Thyroid gland (tissue), 4 donors: ENCODE results near the gene RPL13A. TPM values are rescaled to one million over a fixed set of nuclear protein-coding genes. Genes with fewer than 3 reads are reported as not detected.
"Not testable (repeated sequence)": the region's sequence is repeated elsewhere in the genome, so short reads cannot be mapped to it uniquely, and the experiment has no call there.

Source experiments
- DNase-seq, 2 donors: peaks; one replicate each; pipeline ENCODE4 v3.0.0-alpha.2; 2019
- H3K27ac ChIP-seq, 3 donors: fragments of 200-600 bp; sonication (generic); 1 replicate in 2 of 3; 2 replicates in 1 of 3; pipeline ENCODE4 v1.5.1; 2016 to 2019; ENCODE audit warnings: mild to moderate bottlenecking in 1 of 3, moderate library complexity in 1 of 3
- H3K27me3 ChIP-seq: fragments of 200-600 bp; sonication (generic); one replicate; pipeline ENCODE4 v1.5.1; 2019
- H3K36me3 ChIP-seq, 2 donors: fragments of 200-600 bp; sonication (generic); one replicate each; pipeline ENCODE4 v1.5.1; 2016 to 2019
- H3K4me1 ChIP-seq, 2 donors: fragments of 200-600 bp; sonication (generic); one replicate each; pipeline ENCODE4 v1.5.1; 2017 to 2019
- H3K4me3 ChIP-seq, 3 donors: fragments of 200-600 bp; sonication (generic); replicated peaks in 1 of 3; 1 replicate in 2 of 3; 2 replicates in 1 of 3; pipeline ENCODE4 v1.5.1; 2016; ENCODE audit warnings: mild to moderate bottlenecking in 1 of 3
- H3K9me3 ChIP-seq: fragments of 200-600 bp; sonication (generic); one replicate; pipeline ENCODE4 v1.5.1; 2017
- CTCF ChIP-seq, 6 experiments: fragments of 200-600 bp in 3 of 6; fragments of 450-650 bp in 3 of 6; sonication (generic) in 3 of 6; IDR thresholded peaks; one replicate each; pipeline ENCODE4 v1.5.1; 2016 to 2019; ENCODE audit warnings: antibody characterized with exemption in 6 of 6, mild to moderate bottlenecking in 2 of 6, inconsistent platforms in 1 of 6, moderate library complexity in 1 of 6
- POLR2A ChIP-seq, 2 donors: fragments of 450-650 bp; IDR thresholded peaks; one replicate each; pipeline ENCODE4 v1.6.1; 2017; ENCODE audit warnings: antibody characterized with exemption in 2 of 2, mild to moderate bottlenecking in 2 of 2, moderate library complexity in 1 of 2
- WGBS, 2 donors: methylation state at CpG; one replicate each; pipeline ENCODE4 v1.1.5; 2017; 5-methylcytosine and 5-hydroxymethylcytosine counted together
- intact Hi-C: fragments of 100-400 bp; cut with DNase I; formaldehyde crosslinking; loops from one replicate; pipeline ENCODE4 v1.15.1; 2023
- total RNA-seq, 4 donors: library from RNA; depleted of rRNA; stranded (reverse); fragments of >200 nt; gene quantifications; one replicate each; pipeline ENCODE4 v1.2.3, GENCODE V29; 2016

Gene RPL13A
- total RNA-seq, 4 donors from 2014 or later: 1,542 to 2,853 (median 2,123) TPM

GRCh38 chr19:49469828-49470614 is 17.4 kb upstream of the RPL13A start:
- no peaks in the 10 kb centered on the region for H3K27me3 ChIP-seq
- no peak for TF ChIP-seq POLR2A (IDR thresholded peaks at IDR 0.05)
- no peak for TF ChIP-seq CTCF (IDR thresholded peaks at IDR 0.05)
- H3K4me1 ChIP-seq: peaks cover 4 to 8% of the 10 kb centered on the region in 2 donors
- peaks cover 0 to 3% of the 10 kb centered on the region in 2 donors for H3K36me3 ChIP-seq
- intact Hi-C loops: no loop called here
- no peak for DNase-seq
- H3K4me3 ChIP-seq: no peak overlapping the region
- WGBS, 2 donors: 86% methylated on average over 14 to 21 of the region's 25 CpGs
- H3K27ac ChIP-seq: no peak overlapping the region
- H3K9me3 ChIP-seq: no peaks in the 10 kb centered on the region

- Histone ChIP-seq H3K9me3 (no peaks in the 10 kb centered on the region), H3K36me3 (peaks cover 0 to 3% of the 10 kb centered on the region in 2 donors), H3K4me3 (no peak overlapping the region), H3K4me1 (peaks cover 4 to 8% of the 10 kb centered on the region in 2 donors), H3K27ac (no peak overlapping the region), H3K27me3 (no peaks in the 10 kb centered on the region)
- intact Hi-C loops: no loop called here
- DNase-seq: no peak
- WGBS, 2 donors: 70 to 77% methylated on average over 8 of the region's 8 CpGs
- TF ChIP-seq CTCF (IDR thresholded peaks at IDR 0.05): no peak
- no peak for TF ChIP-seq POLR2A (IDR thresholded peaks at IDR 0.05)
Observed at GRCh38 chr19:49470615-49470978, 16.8 kb upstream of the RPL13A start.

- no peak for DNase-seq
Observed at GRCh38 chr19:49472936-49473335, 14.5 kb upstream of the RPL13A start.

GRCh38 chr19:49473501-49473867 is 13.9 kb upstream of the RPL13A start:
- H3K9me3 ChIP-seq, DNase-seq, H3K4me1 ChIP-seq, intact Hi-C loops, H3K27me3 ChIP-seq, H3K36me3 ChIP-seq: not testable (repeated sequence)
- peak overlapping the region in 2 of 3 donors; percentile 69 to 90 for H3K27ac ChIP-seq
- peak overlapping the region in 1 of 3 donors; percentile 62 for H3K4me3 ChIP-seq
- 69 to 77% methylated on average over 6 to 9 of the region's 9 CpGs for WGBS, 2 donors

More at GRCh38 chr19:49472936-49473335, 14.5 kb upstream of the RPL13A start:
- peaks cover 4 to 8% of the 10 kb centered on the region in 2 donors for H3K4me1 ChIP-seq
- H3K9me3 ChIP-seq: no peaks in the 10 kb centered on the region
- H3K36me3 ChIP-seq: no peaks in the 10 kb centered on the region
- no peak overlapping the region for H3K27ac ChIP-seq
- intact Hi-C loops: no loop called here
- WGBS, 2 donors: 85 to 87% methylated on average over 9 of the region's 9 CpGs
- TF ChIP-seq POLR2A (IDR thresholded peaks at IDR 0.05) (no peak), CTCF (IDR thresholded peaks at IDR 0.05) (no peak)
- H3K4me3 ChIP-seq: no peak overlapping the region
- H3K27me3 ChIP-seq: no peaks in the 10 kb centered on the region

GRCh38 chr19:49473868-49474541 is 13.4 kb upstream of the RPL13A start, which contains the start of gene FLT3LG:
TSS of gene FLT3LG (plus strand) at chr19:49474215. CDS start at chr19:49474640, 425 bp downstream.
- Histone ChIP-seq H3K27me3 (no peaks in the 10 kb centered on the region), H3K27ac (peak within 1 kb of the TSS; percentile 69 to 90 (median 73)), H3K36me3 (no peaks in the 10 kb centered on the region), H3K4me1 (peaks cover 4 to 5% of the 10 kb centered on the region in 2 donors), H3K4me3 (peak within 1 kb of the TSS in 2 of 3 donors; percentile 62 to 86), H3K9me3 (no peaks in the 10 kb centered on the region)
- DNase-seq: peak; percentile 68 to 71
- intact Hi-C loops: no loop called here
- WGBS, 2 donors: 2 to 3% methylated on average over 11 to 20 of the region's 33 CpGs
- peak in 1 of 2 donors; percentile 25 for TF ChIP-seq POLR2A (IDR thresholded peaks at IDR 0.05)
- TF ChIP-seq CTCF (IDR thresholded peaks at IDR 0.05): peak; percentile 74 to 99 (median 96)
